GM23248 (cell line): ENCODE measurements around the gene FUT8. TPM values are rescaled to one million over a fixed set of nuclear protein-coding genes. Genes with fewer than 3 reads are reported as not detected.

ENCODE experiments used
- DNase-seq: peaks from one replicate; pipeline ENCODE4 v3.0.0-alpha.2; 2015
- H2AFZ ChIP-seq: fragments of 200-600 bp; sonication (generic); 2 replicates; pipeline ENCODE4 v1.6.1; 2016; ENCODE audit warnings: antibody characterized with exemption
- H3F3A ChIP-seq: fragments of 200-600 bp; sonication (generic); 2 replicates; pipeline ENCODE4 v1.6.1; 2016; ENCODE audit warnings: mild to moderate bottlenecking, antibody characterized with exemption, mixed run types; ENCODE audit not compliant: insufficient read depth
- H3K27ac ChIP-seq: fragments of 200-600 bp; sonication (generic); 2 replicates; pipeline ENCODE4 v1.5.1; 2016; ENCODE audit warnings: mild to moderate bottlenecking
- H3K27me3 ChIP-seq: fragments of 200-600 bp; sonication (generic); replicated peaks from 2 replicates; pipeline ENCODE4 v1.6.1; 2016; ENCODE audit warnings: mild to moderate bottlenecking; ENCODE audit not compliant: insufficient read depth
- H3K36me3 ChIP-seq: fragments of 200-600 bp; sonication (generic); 2 replicates; pipeline ENCODE4 v1.6.1; 2016; ENCODE audit warnings: low read depth, mild to moderate bottlenecking
- H3K4me1 ChIP-seq: fragments of 200-600 bp; sonication (generic); 2 replicates; pipeline ENCODE4 v1.6.1; 2016; ENCODE audit warnings: mild to moderate bottlenecking; ENCODE audit not compliant: insufficient read depth
- H3K4me2 ChIP-seq: fragments of 200-600 bp; sonication (generic); one replicate; pipeline ENCODE4 v1.6.1; 2016; ENCODE audit warnings: mild to moderate bottlenecking; ENCODE audit not compliant: unreplicated experiment
- H3K4me3 ChIP-seq: fragments of 200-600 bp; sonication (generic); 2 replicates; pipeline ENCODE4 v1.5.1; 2016; ENCODE audit warnings: mild to moderate bottlenecking
- H3K79me2 ChIP-seq: fragments of 200-600 bp; sonication (generic); 2 replicates; pipeline ENCODE4 v1.6.1; 2016; ENCODE audit warnings: mild to moderate bottlenecking; ENCODE audit not compliant: insufficient read depth
- H3K9ac ChIP-seq: fragments of 200-600 bp; sonication (generic); 2 replicates; pipeline ENCODE4 v1.6.1; 2016; ENCODE audit warnings: mild to moderate bottlenecking
- H3K9me2 ChIP-seq: fragments of 200-600 bp; sonication (generic); 2 replicates; pipeline ENCODE4 v1.6.1; 2016; ENCODE audit warnings: mixed run types, mild to moderate bottlenecking, moderate library complexity; ENCODE audit not compliant: insufficient read depth
- H3K9me3 ChIP-seq: fragments of 200-600 bp; sonication (generic); one replicate; pipeline ENCODE4 v1.6.1; 2017; ENCODE audit warnings: low read depth
- H4K20me1 ChIP-seq: fragments of 200-600 bp; sonication (generic); 2 replicates; pipeline ENCODE4 v1.6.0; 2016; ENCODE audit not compliant: insufficient read depth
- EZH2 ChIP-seq: fragments of 200-600 bp; sonication (generic); IDR thresholded peaks from 2 replicates; pipeline ENCODE4 v1.6.1; 2018; ENCODE audit warnings: antibody characterized with exemption, mild to moderate bottlenecking; ENCODE audit not compliant: insufficient read depth, poor library complexity, severe bottlenecking
- EZH2phosphoT487 ChIP-seq: fragments of 200-600 bp; sonication (generic); IDR thresholded peaks from 2 replicates; pipeline ENCODE4 v1.6.1; 2018; ENCODE audit warnings: antibody characterized with exemption, moderate library complexity, mild to moderate bottlenecking, low read depth; ENCODE audit not compliant: insufficient read depth
- WGBS, 2 experiments: methylation state at CpG; one replicate each; pipeline ENCODE4 v1.1.6; 2015 to 2017; ENCODE audit warnings: low lambda C conversion rate in 2 of 2, low coverage in 1 of 2; ENCODE audit errors: missing lambda C conversion rate in 2 of 2; 5-methylcytosine and 5-hydroxymethylcytosine counted together
- in situ Hi-C: fragments of 300-500 bp; cut with MboI; formaldehyde crosslinking; loops from 2 replicates; pipeline ENCODE4 v1.15.0; 2020
- polyA plus RNA-seq: library from polyadenylated mRNA; unstranded; fragments of >200 nt; fragmentation: Nextera tagmentation; extraction: Ambion mirVana; gene quantifications from 2 replicates; pipeline ENCODE4 v1.2.1, GENCODE V29; 2016
- total RNA-seq: library from RNA; depleted of rRNA; stranded (reverse); fragments of >200 nt; shearing (Covaris generic); gene quantifications from 2 replicates; pipeline ENCODE4 v1.2.3, GENCODE V29; 2014

FUT8 gene
- total and polyA plus RNA-seq, 2 experiments from 2014 or later = 40.0 to 60.6 TPM

DNA sequence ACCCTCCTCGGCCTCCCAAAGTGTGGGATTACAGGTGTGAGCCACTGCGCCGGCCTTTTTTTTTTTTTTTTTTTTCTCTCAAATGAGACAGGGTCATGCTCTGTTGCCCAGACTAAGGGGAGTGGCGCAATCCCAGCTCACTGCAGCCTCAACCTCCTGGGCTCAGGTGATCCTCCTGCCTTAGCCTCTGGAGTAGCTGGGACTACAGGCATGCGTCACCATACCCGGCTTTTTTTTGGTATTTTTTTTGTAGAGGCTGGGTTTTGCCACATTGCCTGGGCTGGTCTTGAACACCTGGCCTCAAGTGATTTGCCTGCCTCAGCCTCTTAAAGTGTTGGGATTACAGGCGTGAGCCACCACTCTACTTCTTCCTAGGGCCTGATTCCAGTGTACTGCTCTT, 18.7 kb downstream of the FUT8 start:
- peaks cover 30% of the 10 kb centered on the region for H3K4me1 ChIP-seq
- H3K9ac ChIP-seq = 0 out of 2 replicates have a peak overlapping the region, but pooled peaks have one; percentile 4
- 99% methylated on average over 7 of the region's 7 CpGs for WGBS, 2 experiments
- no peak overlapping the region for H3K4me3 ChIP-seq
- H3K27me3 ChIP-seq = no peaks in the 10 kb centered on the region
- no peak for DNase-seq
- TF ChIP-seq EZH2 (no peak), EZH2phosphoT487 (no peak)
- no peaks in the 10 kb centered on the region for H4K20me1 ChIP-seq
- H3K4me2 ChIP-seq = peak overlapping the region; percentile 30
- no peaks in the 10 kb centered on the region for H3K9me3 ChIP-seq
- H3K36me3 ChIP-seq = no peaks in the 10 kb centered on the region
- H3F3A ChIP-seq = peaks cover 9% of the 10 kb centered on the region; the same call in 1 of the 2 replicates
- no peaks in the 10 kb centered on the region for H3K9me2 ChIP-seq
- in situ Hi-C loops = no loop called here
- H3K27ac ChIP-seq = peak overlapping the region; percentile 25
- H2AFZ ChIP-seq = no peak overlapping the region
- peaks cover 95% of the 10 kb centered on the region for H3K79me2 ChIP-seq

DNA sequence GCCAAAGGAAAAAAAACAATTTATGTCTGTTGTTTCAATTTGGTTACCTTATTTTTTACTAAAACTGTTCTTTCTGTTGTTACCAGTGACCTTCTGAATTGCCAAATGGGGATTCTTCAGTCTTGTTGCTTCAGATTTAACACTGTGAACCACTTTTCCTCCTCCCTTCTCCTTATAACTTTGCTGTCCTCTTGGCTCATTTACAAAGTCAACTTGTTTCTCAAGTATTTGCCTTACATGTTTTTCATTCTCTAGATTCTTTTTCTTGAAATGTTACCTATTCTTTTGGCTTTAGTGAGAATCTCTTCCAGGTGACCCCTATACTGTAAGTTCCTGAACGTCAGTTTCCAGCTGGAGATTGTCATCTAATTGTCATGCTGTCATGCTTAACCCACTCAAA, 19.4 kb downstream of the FUT8 start:
- TF ChIP-seq EZH2 = no peak
- TF ChIP-seq EZH2phosphoT487 = no peak
- Histone ChIP-seq H3K4me3 (no peak overlapping the region), H3K27ac (peak overlapping the region; percentile 25), H4K20me1 (no peaks in the 10 kb centered on the region), H3K9ac (peak overlapping the region; percentile 4; the same call in 1 of the 2 replicates), H3K4me1 (peaks cover 30% of the 10 kb centered on the region), H3K9me2 (no peaks in the 10 kb centered on the region), H3K9me3 (no peaks in the 10 kb centered on the region), H3K36me3 (no peaks in the 10 kb centered on the region), H2AFZ (no peak overlapping the region), H3K4me2 (peak overlapping the region; percentile 30), H3K27me3 (no peaks in the 10 kb centered on the region), H3F3A (peaks cover 9% of the 10 kb centered on the region; the same call in 1 of the 2 replicates), H3K79me2 (peaks cover 95% of the 10 kb centered on the region)
- in situ Hi-C loops = no loop called here
- WGBS, 2 experiments = 20 to 33% methylated on average over 1 of the region's 1 CpG
- DNase-seq = peak; percentile 54

DNA sequence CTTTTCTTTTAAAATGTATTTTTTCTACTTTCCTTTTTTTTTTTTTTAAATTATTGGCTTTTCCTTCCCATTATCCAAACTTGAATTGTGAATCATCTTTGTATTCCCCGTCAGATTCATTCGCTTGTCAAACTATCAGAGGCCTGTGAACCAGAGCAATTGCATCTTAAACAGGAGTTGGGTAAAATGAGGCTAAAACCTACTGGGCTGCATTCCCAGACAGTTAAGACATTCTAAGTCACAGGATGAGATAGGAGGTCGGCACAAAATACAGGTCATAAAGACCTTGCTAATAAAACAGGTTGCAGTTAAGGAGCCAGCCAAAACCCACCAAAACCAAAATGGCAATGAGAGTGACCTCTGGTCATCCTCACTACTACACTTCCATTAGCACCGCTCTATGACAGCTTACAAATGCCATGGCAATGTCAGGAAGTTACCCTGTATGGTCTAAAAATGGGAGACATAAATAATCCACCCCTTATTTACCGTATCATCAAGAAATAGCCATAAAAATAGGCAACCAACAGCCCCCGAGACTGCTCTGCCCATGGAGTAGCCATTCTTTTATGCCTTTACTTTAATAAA, 19.9 kb downstream of the FUT8 start:
- 85 to 86% methylated on average over 6 of the region's 6 CpGs for WGBS, 2 experiments
- Histone ChIP-seq H3K9me3 (no peaks in the 10 kb centered on the region), H3K27me3 (no peaks in the 10 kb centered on the region), H2AFZ (no peak overlapping the region), H4K20me1 (no peaks in the 10 kb centered on the region), H3F3A (peaks cover 9% of the 10 kb centered on the region; the same call in 1 of the 2 replicates), H3K27ac (peak overlapping the region; percentile 25), H3K79me2 (peaks cover 95% of the 10 kb centered on the region), H3K9ac (peak overlapping the region; percentile 4; the same call in 1 of the 2 replicates), H3K9me2 (no peaks in the 10 kb centered on the region), H3K4me1 (peaks cover 30% of the 10 kb centered on the region), H3K4me3 (no peak overlapping the region), H3K36me3 (no peaks in the 10 kb centered on the region), H3K4me2 (peak overlapping the region; percentile 30)
- DNase-seq = no peak
- in situ Hi-C loops = no loop called here
- TF ChIP-seq EZH2 (no peak), EZH2phosphoT487 (no peak)

DNA sequence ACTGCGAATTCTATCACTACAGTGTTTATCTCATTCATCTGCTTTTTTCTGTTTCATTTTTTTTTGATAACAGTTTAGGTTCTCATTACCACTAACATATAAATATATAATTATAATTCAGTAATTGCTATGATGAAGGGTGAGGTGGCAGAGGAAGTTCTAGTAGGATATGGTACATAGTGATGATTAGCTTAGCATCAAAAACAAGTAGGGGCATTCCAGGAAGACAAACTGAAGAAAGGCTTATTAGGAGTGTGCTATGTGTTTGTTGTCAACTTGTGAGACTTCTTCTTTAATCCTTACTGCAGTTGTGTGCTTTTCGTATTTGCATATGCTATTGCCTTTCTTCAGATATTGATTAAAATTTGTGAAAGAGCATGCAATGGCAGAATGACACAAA, 20.6 kb downstream of the FUT8 start:
- no peaks in the 10 kb centered on the region for H3K27me3 ChIP-seq
- H4K20me1 ChIP-seq = no peaks in the 10 kb centered on the region
- no peak overlapping the region for H3K9ac ChIP-seq
- H3K4me2 ChIP-seq = peak overlapping the region; percentile 30
- 99 to 100% methylated on average over 2 of the region's 2 CpGs for WGBS, 2 experiments
- H2AFZ ChIP-seq = no peak overlapping the region
- TF ChIP-seq EZH2 (no peak), EZH2phosphoT487 (no peak)
- DNase-seq = no peak
- H3K36me3 ChIP-seq = no peaks in the 10 kb centered on the region
- H3K79me2 ChIP-seq = peaks cover 95% of the 10 kb centered on the region
- H3K9me2 ChIP-seq = no peaks in the 10 kb centered on the region
- H3K27ac ChIP-seq = no peak overlapping the region
- no peaks in the 10 kb centered on the region for H3K9me3 ChIP-seq
- peaks cover 30% of the 10 kb centered on the region for H3K4me1 ChIP-seq
- H3F3A ChIP-seq = peaks cover 9% of the 10 kb centered on the region; the same call in 1 of the 2 replicates
- in situ Hi-C loops = no loop called here
- no peak overlapping the region for H3K4me3 ChIP-seq
